ENCODE results near the gene MTCP1.

MTCP1 gene

DNA sequence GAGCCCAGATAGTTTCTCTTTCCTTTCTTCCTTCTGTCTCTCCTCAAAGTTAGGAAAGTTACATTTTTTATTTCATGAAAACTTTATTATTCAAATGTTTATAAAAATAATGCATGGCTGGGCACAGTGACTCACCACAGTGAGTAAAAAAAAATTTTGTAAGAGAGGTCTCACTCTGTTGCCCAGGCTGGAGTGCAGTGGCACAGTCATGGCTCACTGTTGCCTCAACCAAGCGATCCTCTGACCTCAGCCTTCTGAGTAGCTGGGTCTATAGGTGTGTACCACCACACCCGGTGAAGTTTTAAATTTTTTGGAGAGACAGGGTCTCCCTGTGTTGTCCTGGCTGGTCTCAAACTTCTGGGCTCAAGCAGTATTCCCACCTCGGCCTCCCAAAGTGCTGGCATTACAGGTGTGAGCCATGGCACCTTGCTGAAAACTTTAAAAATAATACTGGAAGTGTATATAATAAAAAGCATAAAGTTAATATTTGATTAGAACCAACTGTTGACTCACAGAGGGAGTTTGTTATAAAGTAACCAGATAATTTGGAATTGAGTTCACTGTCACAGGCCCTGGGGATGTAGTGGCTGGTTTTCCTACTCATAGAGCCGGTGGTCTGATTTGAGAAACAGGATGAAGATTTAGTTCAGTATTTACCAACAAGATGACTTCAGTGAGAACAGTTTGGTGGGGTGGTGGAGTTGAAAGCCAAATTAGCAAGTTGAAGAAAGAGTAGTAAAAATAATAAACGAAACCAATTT is 18.0 kb downstream of the MTCP1 start:
- H3K4me2 ChIP-seq (ENCODE audit: low read length) = no peak overlapping the region
- no peaks in the 10 kb centered on the region for H3K9me3 ChIP-seq (ENCODE audit: control insufficient read depth, insufficient read depth, low read length)
- no peaks in the 10 kb centered on the region for H3F3A ChIP-seq (ENCODE audit: control insufficient read depth, insufficient read depth)
- H3K27me3 ChIP-seq (ENCODE audit: control insufficient read depth, low read length) = no peaks in the 10 kb centered on the region
- TF ChIP-seq EZH2phosphoT487 (IDR thresholded peaks at IDR 0.05; ENCODE audit: borderline replicate concordance, low read length) = no peak
- TF ChIP-seq, protein P1, sequence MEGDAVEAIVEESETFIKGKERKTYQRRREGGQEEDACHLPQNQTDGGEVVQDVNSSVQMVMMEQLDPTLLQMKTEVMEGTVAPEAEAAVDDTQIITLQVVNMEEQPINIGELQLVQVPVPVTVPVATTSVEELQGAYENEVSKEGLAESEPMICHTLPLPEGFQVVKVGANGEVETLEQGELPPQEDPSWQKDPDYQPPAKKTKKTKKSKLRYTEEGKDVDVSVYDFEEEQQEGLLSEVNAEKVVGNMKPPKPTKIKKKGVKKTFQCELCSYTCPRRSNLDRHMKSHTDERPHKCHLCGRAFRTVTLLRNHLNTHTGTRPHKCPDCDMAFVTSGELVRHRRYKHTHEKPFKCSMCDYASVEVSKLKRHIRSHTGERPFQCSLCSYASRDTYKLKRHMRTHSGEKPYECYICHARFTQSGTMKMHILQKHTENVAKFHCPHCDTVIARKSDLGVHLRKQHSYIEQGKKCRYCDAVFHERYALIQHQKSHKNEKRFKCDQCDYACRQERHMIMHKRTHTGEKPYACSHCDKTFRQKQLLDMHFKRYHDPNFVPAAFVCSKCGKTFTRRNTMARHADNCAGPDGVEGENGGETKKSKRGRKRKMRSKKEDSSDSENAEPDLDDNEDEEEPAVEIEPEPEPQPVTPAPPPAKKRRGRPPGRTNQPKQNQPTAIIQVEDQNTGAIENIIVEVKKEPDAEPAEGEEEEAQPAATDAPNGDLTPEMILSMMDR (IDR thresholded peaks at IDR 0.05; ENCODE audit: low read depth, low read length, poor library complexity, severe bottlenecking) = no peak
- no peaks in the 10 kb centered on the region for H3K9me2 ChIP-seq (replicated peaks; ENCODE audit: control insufficient read depth, low read length)
- H3K4me1 ChIP-seq (ENCODE audit: control insufficient read depth, low read length) = no peaks in the 10 kb centered on the region
- no peaks in the 10 kb centered on the region for H3K79me2 ChIP-seq (ENCODE audit: control insufficient read depth, low read length)
- no peak overlapping the region for H3K27ac ChIP-seq (ENCODE audit: low read depth, low read length)
- H4K20me1 ChIP-seq (ENCODE audit: control insufficient read depth, insufficient read depth, low read depth, low read length) = no peaks in the 10 kb centered on the region
- H3K36me3 ChIP-seq (ENCODE audit: control insufficient read depth, low read length) = peaks cover 10% of the 10 kb centered on the region
- H3K4me3 ChIP-seq (ENCODE audit: low read length) = no peak overlapping the region

DNA sequence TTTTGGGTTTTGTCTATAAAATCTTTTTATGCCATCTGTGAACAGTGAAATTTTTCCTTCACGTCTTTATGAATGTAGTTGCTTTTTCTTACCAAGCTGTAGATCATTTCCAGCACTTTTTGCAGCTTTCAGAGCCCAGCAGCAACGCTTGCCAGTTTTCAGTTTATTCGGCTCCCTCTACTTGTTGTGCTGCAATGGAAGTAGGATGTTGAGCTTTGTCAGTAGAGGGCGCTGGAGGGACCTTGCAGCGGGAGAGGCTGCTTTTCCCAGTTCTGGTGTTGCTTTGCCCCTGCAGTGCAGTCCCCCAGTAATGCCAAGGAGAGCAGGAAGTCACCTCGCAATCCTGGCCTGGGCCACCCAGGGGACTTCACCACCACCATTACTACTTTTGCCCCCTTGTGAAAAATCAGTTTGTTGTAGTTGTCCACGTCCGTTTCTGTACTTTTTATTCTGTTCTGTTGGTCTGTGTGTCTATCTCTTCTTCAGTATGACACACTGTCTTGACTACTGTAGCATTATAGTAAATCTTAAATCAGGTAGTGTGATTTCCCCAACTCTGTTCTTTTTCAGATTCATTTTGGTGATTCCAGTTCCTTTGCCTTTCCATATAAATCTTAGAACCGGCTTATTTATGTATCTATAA is 21.8 kb downstream of the MTCP1 start:
- H3K4me1 ChIP-seq (ENCODE audit: control insufficient read depth, low read length) = no peaks in the 10 kb centered on the region
- H4K20me1 ChIP-seq (ENCODE audit: control insufficient read depth, insufficient read depth, low read depth, low read length) = no peaks in the 10 kb centered on the region
- H3F3A ChIP-seq (ENCODE audit: control insufficient read depth, insufficient read depth) = no peaks in the 10 kb centered on the region
- no peaks in the 10 kb centered on the region for H3K27me3 ChIP-seq (ENCODE audit: control insufficient read depth, low read length)
- peaks cover 2% of the 10 kb centered on the region; the same call in 1 of the 2 replicates for H3K79me2 ChIP-seq (ENCODE audit: control insufficient read depth, low read length)
- H3K36me3 ChIP-seq (ENCODE audit: control insufficient read depth, low read length) = peaks cover 8% of the 10 kb centered on the region; the same call in 1 of the 2 replicates
- H3K27ac ChIP-seq (ENCODE audit: low read depth, low read length) = no peak overlapping the region
- H3K4me2 ChIP-seq (ENCODE audit: low read length) = no peak overlapping the region
- H3K4me3 ChIP-seq (ENCODE audit: low read length) = no peak overlapping the region
- no peak for TF ChIP-seq EZH2phosphoT487 (IDR thresholded peaks at IDR 0.05; ENCODE audit: borderline replicate concordance, low read length)
- TF ChIP-seq, protein P1 (IDR thresholded peaks at IDR 0.05; ENCODE audit: low read depth, low read length, poor library complexity, severe bottlenecking) = peak; percentile 60
- H3K9me3 ChIP-seq (ENCODE audit: control insufficient read depth, insufficient read depth, low read length) = no peaks in the 10 kb centered on the region
- H3K9me2 ChIP-seq (replicated peaks; ENCODE audit: control insufficient read depth, low read length) = no peaks in the 10 kb centered on the region

DNA sequence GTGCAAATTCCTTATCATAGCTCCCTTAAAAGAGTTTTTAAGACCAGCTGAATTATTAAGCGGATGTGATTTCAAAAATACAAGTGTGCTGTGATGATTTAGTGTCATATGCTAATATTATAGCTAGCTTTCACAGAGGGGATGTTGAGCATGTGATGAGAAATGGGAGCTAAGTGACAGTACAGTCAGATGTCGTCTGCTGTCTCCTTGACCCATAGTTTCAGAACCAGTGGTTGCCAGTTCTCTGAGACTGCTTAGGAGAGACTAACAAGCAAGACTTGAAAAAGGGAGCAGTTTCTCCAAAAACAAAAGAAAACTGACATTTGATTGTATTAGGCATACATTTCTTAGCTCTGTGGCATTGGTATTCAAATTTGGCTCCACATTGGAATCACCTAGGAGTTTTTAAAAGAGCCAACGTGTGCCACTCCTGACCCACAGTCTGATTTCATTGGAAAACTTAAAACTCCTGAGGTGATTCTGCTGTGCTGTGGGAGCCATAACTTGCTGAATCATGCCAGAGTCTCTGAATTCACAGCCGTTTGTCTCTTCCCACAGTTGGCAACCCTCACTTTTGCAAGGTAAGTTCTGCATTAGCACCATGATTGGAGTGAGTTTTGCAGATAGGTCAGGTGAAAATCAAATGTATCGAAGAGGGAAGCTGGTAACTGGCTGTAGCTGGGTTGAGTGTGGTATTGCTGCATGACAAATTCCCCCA is 24.0 kb downstream of the MTCP1 start:
- peaks cover 3% of the 10 kb centered on the region for H3K79me2 ChIP-seq (ENCODE audit: control insufficient read depth, low read length)

More for the DNA sequence above, 24.0 kb downstream of the MTCP1 start:
- H3F3A ChIP-seq (ENCODE audit: control insufficient read depth, insufficient read depth) = no peaks in the 10 kb centered on the region
- no peaks in the 10 kb centered on the region for H3K27me3 ChIP-seq (ENCODE audit: control insufficient read depth, low read length)
- TF ChIP-seq, protein P1 (IDR thresholded peaks at IDR 0.05; ENCODE audit: low read depth, low read length, poor library complexity, severe bottlenecking) = no peak
- TF ChIP-seq EZH2phosphoT487 (IDR thresholded peaks at IDR 0.05; ENCODE audit: borderline replicate concordance, low read length) = no peak
- no peak overlapping the region for H3K4me3 ChIP-seq (ENCODE audit: low read length)
- no peak overlapping the region for H3K4me2 ChIP-seq (ENCODE audit: low read length)
- no peaks in the 10 kb centered on the region for H3K9me3 ChIP-seq (ENCODE audit: control insufficient read depth, insufficient read depth, low read length)
- no peak overlapping the region for H3K27ac ChIP-seq (ENCODE audit: low read depth, low read length)
- H3K4me1 ChIP-seq (ENCODE audit: control insufficient read depth, low read length) = peaks cover 3% of the 10 kb centered on the region; the same call in 1 of the 2 replicates
- no peaks in the 10 kb centered on the region for H4K20me1 ChIP-seq (ENCODE audit: control insufficient read depth, insufficient read depth, low read depth, low read length)
- H3K36me3 ChIP-seq (ENCODE audit: control insufficient read depth, low read length) = peaks cover 8% of the 10 kb centered on the region; the same call in 1 of the 2 replicates
- no peaks in the 10 kb centered on the region for H3K9me2 ChIP-seq (replicated peaks; ENCODE audit: control insufficient read depth, low read length)
